Peyer's patch (tissue), 4 donors: Measurements from ENCODE around the gene POU6F2. TPM values are rescaled to one million over a fixed set of nuclear protein-coding genes. Genes with fewer than 3 reads are reported as not detected.
A peak's percentile ranks its signal among the peaks of the same experiment; 100 is the strongest.

Experiments used
- DNase-seq, 3 donors: peaks; one replicate each; pipeline ENCODE4 v3.0.0-alpha.2; 2017 to 2019
- H3K27ac ChIP-seq, 4 donors: fragments of 200-600 bp; sonication (generic); one replicate each; pipeline ENCODE4 v1.5.1; 2016 to 2019
- H3K27me3 ChIP-seq, 2 donors: fragments of 200-600 bp; sonication (generic); one replicate each; pipeline ENCODE4 v1.5.1; 2019
- H3K36me3 ChIP-seq, 3 donors: fragments of 200-600 bp; sonication (generic); one replicate each; pipeline ENCODE4 v1.5.1; 2016 to 2019
- H3K4me1 ChIP-seq, 4 donors: fragments of 200-600 bp; sonication (generic); one replicate each; pipeline ENCODE4 v1.5.1; 2016 to 2019
- H3K4me3 ChIP-seq, 4 donors: fragments of 200-600 bp; sonication (generic); 1 replicate in 3 of 4; 2 replicates in 1 of 4; pipeline ENCODE4 v1.5.1; 2016 to 2019; ENCODE audit warnings: mild to moderate bottlenecking in 1 of 4
- H3K9me3 ChIP-seq, 4 donors: fragments of 200-600 bp; sonication (generic); one replicate each; pipeline ENCODE4 v1.5.1; 2016 to 2019; ENCODE audit warnings: mild to moderate bottlenecking in 1 of 4
- CTCF ChIP-seq, 6 experiments: fragments of 450-650 bp in 4 of 6; fragments of 200-600 bp in 2 of 6; sonication (generic) in 1 of 6; IDR thresholded peaks; one replicate each; pipeline ENCODE4 v1.5.1; 2017 to 2019; ENCODE audit warnings: antibody characterized with exemption in 6 of 6, mild to moderate bottlenecking in 3 of 6, moderate library complexity in 1 of 6
- POLR2A ChIP-seq, 2 donors: fragments of 450-650 bp; IDR thresholded peaks; one replicate each; pipeline ENCODE4 v1.5.1; 2017; ENCODE audit warnings: antibody characterized with exemption in 2 of 2, mild to moderate bottlenecking in 2 of 2, moderate library complexity in 2 of 2
- total RNA-seq, 4 donors: library from RNA; depleted of rRNA; stranded (reverse); fragments of >200 nt; gene quantifications; one replicate each; pipeline ENCODE4 v1.1.0, GENCODE V29; 2016

Gene POU6F2
- total RNA-seq, 4 donors from 2014 or later = 0.80 to 1.3 (median 1.2) TPM; not detected in 1

GRCh38 chr7:39407723-39408122 is 430.0 kb downstream of the POU6F2 start:
- TF ChIP-seq POLR2A (IDR thresholded peaks at IDR 0.05) (no peak), CTCF (IDR thresholded peaks at IDR 0.05) (no peak)

GRCh38 chr7:39408906-39409305 is 431.2 kb downstream of the POU6F2 start:
- Histone ChIP-seq H3K4me3 (no peak overlapping the region), H3K27me3 (no peaks in the 10 kb centered on the region), H3K36me3 (no peaks in the 10 kb centered on the region), H3K4me1 (peaks cover 0 to 2% (median 0%) of the 10 kb centered on the region in 4 donors), H3K9me3 (no peaks in the 10 kb centered on the region), H3K27ac (no peak overlapping the region)
- DNase-seq = no peak
- TF ChIP-seq POLR2A (IDR thresholded peaks at IDR 0.05) = no peak
- TF ChIP-seq CTCF (IDR thresholded peaks at IDR 0.05) = no peak

More at GRCh38 chr7:39407723-39408122, 430.0 kb downstream of the POU6F2 start:
- H3K4me1 ChIP-seq = no peaks in the 10 kb centered on the region
- DNase-seq = no peak
- no peaks in the 10 kb centered on the region for H3K36me3 ChIP-seq
- H3K27ac ChIP-seq = no peak overlapping the region
- H3K4me3 ChIP-seq = no peak overlapping the region
- no peaks in the 10 kb centered on the region for H3K9me3 ChIP-seq
- H3K27me3 ChIP-seq = no peaks in the 10 kb centered on the region

- Histone ChIP-seq H3K36me3 (no peaks in the 10 kb centered on the region), H3K4me3 (no peak overlapping the region), H3K4me1 (peaks cover 0 to 15% (median 0%) of the 10 kb centered on the region in 4 donors), H3K27ac (no peak overlapping the region), H3K9me3 (no peaks in the 10 kb centered on the region), H3K27me3 (no peaks in the 10 kb centered on the region)
- DNase-seq = no peak
- TF ChIP-seq POLR2A (IDR thresholded peaks at IDR 0.05) (no peak), CTCF (IDR thresholded peaks at IDR 0.05) (no peak)
These were observed 432.9 kb downstream of the POU6F2 start for GRCh38 chr7:39410582-39410981.

- peak overlapping the region; percentile 20 to 57 (median 49) for H3K4me3 ChIP-seq
- H3K4me1 ChIP-seq = peaks cover 0 to 15% (median 0%) of the 10 kb centered on the region in 4 donors
- H3K36me3 ChIP-seq = no peaks in the 10 kb centered on the region
- H3K9me3 ChIP-seq = no peaks in the 10 kb centered on the region
- DNase-seq = no peak
- no peak overlapping the region for H3K27ac ChIP-seq
- no peaks in the 10 kb centered on the region for H3K27me3 ChIP-seq
- TF ChIP-seq POLR2A (IDR thresholded peaks at IDR 0.05) (no peak), CTCF (IDR thresholded peaks at IDR 0.05) (no peak)
These were observed 436.0 kb downstream of the POU6F2 start for GRCh38 chr7:39413636-39414223.

- H3K27me3 ChIP-seq = no peaks in the 10 kb centered on the region
- H3K36me3 ChIP-seq = no peaks in the 10 kb centered on the region
- peaks cover 0 to 15% (median 0%) of the 10 kb centered on the region in 4 donors for H3K4me1 ChIP-seq
- H3K4me3 ChIP-seq = peak overlapping the region; percentile 20 to 57 (median 49)
- DNase-seq = peak; percentile 21 to 66 (median 55)
- no peaks in the 10 kb centered on the region for H3K9me3 ChIP-seq
- TF ChIP-seq CTCF (IDR thresholded peaks at IDR 0.05) (no peak), POLR2A (IDR thresholded peaks at IDR 0.05) (no peak)
- H3K27ac ChIP-seq = no peak overlapping the region
These were observed 436.7 kb downstream of the POU6F2 start for GRCh38 chr7:39414224-39415035.
